Body of pancreas (tissue), 4 donors: ENCODE measurements around the gene CAPZA2.

Source experiments
- POLR2A ChIP-seq, 3 donors: fragments of 450-650 bp; IDR thresholded peaks; one replicate each; pipeline ENCODE4 v1.6.1; 2016; ENCODE audit warnings: antibody characterized with exemption in 3 of 3, mild to moderate bottlenecking in 2 of 3
- TF ChIP-seq, protein P1 (sequence below), 7 experiments: fragments of 450-650 bp in 4 of 7; fragments of 200-600 bp in 3 of 7; sonication (generic) in 3 of 7; IDR thresholded peaks; one replicate each; pipeline ENCODE4 v1.5.1; 2016 to 2019; ENCODE audit warnings: antibody characterized with exemption in 7 of 7

GRCh38 chr7:116834815-116835504 is 27.4 kb upstream of the CAPZA2 start:
- TF ChIP-seq POLR2A (IDR thresholded peaks at IDR 0.05): no peak
- TF ChIP-seq, protein P1, sequence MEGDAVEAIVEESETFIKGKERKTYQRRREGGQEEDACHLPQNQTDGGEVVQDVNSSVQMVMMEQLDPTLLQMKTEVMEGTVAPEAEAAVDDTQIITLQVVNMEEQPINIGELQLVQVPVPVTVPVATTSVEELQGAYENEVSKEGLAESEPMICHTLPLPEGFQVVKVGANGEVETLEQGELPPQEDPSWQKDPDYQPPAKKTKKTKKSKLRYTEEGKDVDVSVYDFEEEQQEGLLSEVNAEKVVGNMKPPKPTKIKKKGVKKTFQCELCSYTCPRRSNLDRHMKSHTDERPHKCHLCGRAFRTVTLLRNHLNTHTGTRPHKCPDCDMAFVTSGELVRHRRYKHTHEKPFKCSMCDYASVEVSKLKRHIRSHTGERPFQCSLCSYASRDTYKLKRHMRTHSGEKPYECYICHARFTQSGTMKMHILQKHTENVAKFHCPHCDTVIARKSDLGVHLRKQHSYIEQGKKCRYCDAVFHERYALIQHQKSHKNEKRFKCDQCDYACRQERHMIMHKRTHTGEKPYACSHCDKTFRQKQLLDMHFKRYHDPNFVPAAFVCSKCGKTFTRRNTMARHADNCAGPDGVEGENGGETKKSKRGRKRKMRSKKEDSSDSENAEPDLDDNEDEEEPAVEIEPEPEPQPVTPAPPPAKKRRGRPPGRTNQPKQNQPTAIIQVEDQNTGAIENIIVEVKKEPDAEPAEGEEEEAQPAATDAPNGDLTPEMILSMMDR (IDR thresholded peaks at IDR 0.05): no peak
